SU-DHL-6 (cell line): ENCODE data around the gene RITA1.
A peak's percentile ranks its signal among the peaks of the same experiment; 100 is the strongest.

ENCODE experiments used
- H2AFZ ChIP-seq: fragments of 200-600 bp; sonication (generic); 2 replicates; pipeline ENCODE4 v1.6.1; 2014; ENCODE audit warnings: low read depth, mild to moderate bottlenecking, moderate library complexity, mixed read lengths, antibody characterized with exemption, low read length; ENCODE audit not compliant: severe bottlenecking
- H3F3A ChIP-seq: fragments of 200-600 bp; shearing (Covaris generic); 2 replicates; pipeline ENCODE4 v1.6.0; 2016; ENCODE audit warnings: antibody characterized with exemption, mild to moderate bottlenecking; ENCODE audit not compliant: insufficient read depth
- H3K27ac ChIP-seq: fragments of 200-600 bp; sonication (generic); 2 replicates; pipeline ENCODE4 v1.5.1; 2016; ENCODE audit warnings: low read depth, mild to moderate bottlenecking, low read length, moderate library complexity, mixed read lengths
- H3K27me3 ChIP-seq: fragments of 200-600 bp; sonication (generic), shearing (Covaris generic); 2 replicates; pipeline ENCODE4 v1.6.0; 2014; ENCODE audit warnings: mild to moderate bottlenecking, low read length
- H3K36me3 ChIP-seq: fragments of 200-600 bp; sonication (generic); 2 replicates; pipeline ENCODE4 v1.6.1; 2014; ENCODE audit warnings: mild to moderate bottlenecking, low read length, mixed read lengths
- H3K4me2 ChIP-seq: fragments of 300-600, 200-600 bp; shearing (Covaris generic), sonication (generic); 2 replicates; pipeline ENCODE4 v1.6.0; 2014; ENCODE audit warnings: low read length, low read depth, mild to moderate bottlenecking; ENCODE audit not compliant: poor library complexity, severe bottlenecking
- H3K4me3 ChIP-seq: fragments of 200-600 bp; sonication (generic); 2 replicates; pipeline ENCODE4 v1.5.1; 2014; ENCODE audit warnings: antibody characterized with exemption, low read length, mild to moderate bottlenecking, mixed read lengths; ENCODE audit not compliant: insufficient read depth, poor library complexity, severe bottlenecking
- H3K79me2 ChIP-seq: fragments of 200-600 bp; sonication (generic); 2 replicates; pipeline ENCODE4 v1.6.1; 2014; ENCODE audit warnings: mild to moderate bottlenecking, low read length, moderate library complexity; ENCODE audit not compliant: insufficient read depth
- H3K9ac ChIP-seq: fragments of 200-600 bp; sonication (generic); 2 replicates; pipeline ENCODE4 v1.7.0; 2014; ENCODE audit warnings: mild to moderate bottlenecking, low read length
- H3K9me2 ChIP-seq: fragments of 200-600 bp; sonication (generic); replicated peaks from 2 replicates; pipeline ENCODE4 v1.6.1; 2014; ENCODE audit warnings: low read length; ENCODE audit not compliant: insufficient read depth
- H3K9me3 ChIP-seq: fragments of 200-600 bp; sonication (generic); 2 replicates; pipeline ENCODE4 v1.6.1; 2014; ENCODE audit warnings: low read length, mixed read lengths; ENCODE audit not compliant: insufficient read depth
- H4K20me1 ChIP-seq: fragments of 200-600 bp; sonication (generic); 2 replicates; pipeline ENCODE4 v1.6.1; 2014; ENCODE audit warnings: low read depth, mild to moderate bottlenecking, antibody characterized with exemption, low read length, moderate library complexity, mixed read lengths
- CTCF ChIP-seq: fragments of 200-600 bp; sonication (generic); IDR thresholded peaks from one replicate; pipeline ENCODE4 v1.5.1; 2017; ENCODE audit warnings: antibody characterized with exemption, mild to moderate bottlenecking, low read length, moderate library complexity; ENCODE audit not compliant: insufficient read depth, poor library complexity, severe bottlenecking
- EZH2phosphoT487 ChIP-seq: fragments of 200-600 bp; sonication (generic), shearing (Covaris generic); conservative IDR thresholded peaks from 2 replicates; pipeline ENCODE4 v1.6.1; 2018; ENCODE audit warnings: mild to moderate bottlenecking, antibody characterized with exemption, low read length, moderate library complexity, mixed read lengths

The RITA1 gene

GRCh38 chr12:113231235-113232088 is 45.9 kb downstream of the RITA1 start:
- H4K20me1 ChIP-seq, result no peaks in the 10 kb centered on the region
- peaks cover 18% of the 10 kb centered on the region for H3F3A ChIP-seq
- H3K36me3 ChIP-seq, result peaks cover 14% of the 10 kb centered on the region
- H3K79me2 ChIP-seq, result peaks cover 5% of the 10 kb centered on the region; the same call in 1 of the 2 replicates
- H3K9me3 ChIP-seq, result no peaks in the 10 kb centered on the region
- H3K27me3 ChIP-seq, result no peaks in the 10 kb centered on the region
- TF ChIP-seq EZH2phosphoT487 (no peak), CTCF (no peak)
- H2AFZ ChIP-seq, result no peak overlapping the region
- H3K9me2 ChIP-seq, result no peaks in the 10 kb centered on the region
- no peak overlapping the region for H3K4me2 ChIP-seq
- no peak overlapping the region for H3K4me3 ChIP-seq
- H3K27ac ChIP-seq, result peak overlapping the region; percentile 85
- no peak overlapping the region for H3K9ac ChIP-seq

GRCh38 chr12:113232089-113232839 is 46.7 kb downstream of the RITA1 start:
- no peaks in the 10 kb centered on the region for H4K20me1 ChIP-seq
- peak overlapping the region; percentile 85 for H3K27ac ChIP-seq
- H3K27me3 ChIP-seq, result no peaks in the 10 kb centered on the region
- TF ChIP-seq CTCF (no peak), EZH2phosphoT487 (no peak)
- H2AFZ ChIP-seq, result no peak overlapping the region
- H3K9me2 ChIP-seq, result no peaks in the 10 kb centered on the region
- H3F3A ChIP-seq, result peaks cover 18% of the 10 kb centered on the region
- H3K36me3 ChIP-seq, result peaks cover 14% of the 10 kb centered on the region
- H3K4me3 ChIP-seq, result no peak overlapping the region
- peak overlapping the region; percentile 45 for H3K4me2 ChIP-seq
- peaks cover 5% of the 10 kb centered on the region; the same call in 1 of the 2 replicates for H3K79me2 ChIP-seq
- H3K9me3 ChIP-seq, result no peaks in the 10 kb centered on the region
- H3K9ac ChIP-seq, result peak overlapping the region; percentile 52

- Histone ChIP-seq H3K9ac (peak overlapping the region; percentile 52), H3F3A (peaks cover 18% of the 10 kb centered on the region), H2AFZ (no peak overlapping the region), H3K9me2 (no peaks in the 10 kb centered on the region), H4K20me1 (no peaks in the 10 kb centered on the region), H3K4me3 (no peak overlapping the region), H3K36me3 (peaks cover 14% of the 10 kb centered on the region), H3K9me3 (no peaks in the 10 kb centered on the region), H3K79me2 (peaks cover 11% of the 10 kb centered on the region; the same call in 1 of the 2 replicates), H3K4me2 (peak overlapping the region; percentile 45), H3K27ac (peak overlapping the region; percentile 85), H3K27me3 (no peaks in the 10 kb centered on the region)
- TF ChIP-seq EZH2phosphoT487 (no peak), CTCF (peak; percentile 53)
Observed at GRCh38 chr12:113232840-113233585, 47.5 kb downstream of the RITA1 start.
